HG02798 (cell line): Measurements from ENCODE around the gene HOXD10.

ENCODE experiments used
- ATAC-seq: cut with Tn5 transposase; IDR thresholded peaks from one replicate; pipeline ENCODE4 v1.9.1; 2021; ENCODE audit warnings: mild to moderate bottlenecking; ENCODE audit not compliant: unreplicated experiment, poor library complexity

Gene HOXD10

DNA sequence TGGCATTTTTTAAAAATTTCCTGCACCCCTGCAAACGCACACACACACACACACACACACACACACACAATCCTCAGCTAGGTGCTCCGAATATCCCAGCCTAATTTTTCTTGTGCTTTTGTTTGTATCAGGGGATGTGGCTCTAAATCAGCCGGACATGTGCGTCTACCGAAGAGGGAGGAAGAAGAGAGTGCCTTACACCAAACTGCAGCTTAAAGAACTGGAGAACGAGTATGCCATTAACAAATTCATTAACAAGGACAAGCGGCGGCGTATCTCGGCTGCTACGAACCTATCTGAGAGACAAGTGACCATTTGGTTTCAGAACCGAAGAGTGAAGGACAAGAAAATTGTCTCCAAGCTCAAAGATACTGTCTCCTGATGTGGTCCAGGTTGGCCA, 22.2 kb upstream of the HOXD10 start:
- ATAC-seq: no peak

GRCh38 chr2:176095421-176095820, 21.2 kb upstream of the HOXD10 start:
- no peak for ATAC-seq

- ATAC-seq: no peak
Observed at GRCh38 chr2:176096243-176096985, 20.2 kb upstream of the HOXD10 start.

GRCh38 chr2:176096986-176097819, 19.4 kb upstream of the HOXD10 start:
- ATAC-seq: peak; percentile 94

DNA sequence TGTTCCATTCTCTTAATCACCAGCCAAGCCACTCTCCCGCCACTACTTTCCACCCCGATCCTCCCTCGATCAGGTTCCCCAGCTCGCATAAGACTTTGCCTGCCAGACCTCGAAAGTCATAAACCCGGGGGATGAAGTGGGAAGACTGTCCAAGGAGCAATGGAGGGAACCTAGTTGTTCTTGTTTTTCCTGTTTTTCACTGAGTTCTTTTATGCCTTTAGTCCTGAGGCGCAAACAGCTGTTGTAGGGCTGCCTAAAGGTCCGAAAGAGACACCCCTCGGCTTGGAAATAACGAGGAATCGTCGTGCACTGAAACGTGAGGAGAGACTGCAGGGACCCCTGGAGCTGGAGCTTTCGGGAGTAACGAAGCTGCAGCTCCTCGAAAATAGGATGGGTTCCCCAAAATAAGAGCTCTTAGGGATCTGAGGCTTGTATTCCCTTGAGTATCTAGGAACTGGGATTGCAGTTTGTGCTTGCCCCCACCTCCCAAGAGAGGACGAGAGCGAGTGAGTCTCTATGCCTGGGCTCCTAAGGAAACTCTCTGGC, 18.7 kb upstream of the HOXD10 start:
- ATAC-seq: peak; percentile 3

- ATAC-seq: no peak
Observed at GRCh38 chr2:176098366-176099158, 18.0 kb upstream of the HOXD10 start.

DNA sequence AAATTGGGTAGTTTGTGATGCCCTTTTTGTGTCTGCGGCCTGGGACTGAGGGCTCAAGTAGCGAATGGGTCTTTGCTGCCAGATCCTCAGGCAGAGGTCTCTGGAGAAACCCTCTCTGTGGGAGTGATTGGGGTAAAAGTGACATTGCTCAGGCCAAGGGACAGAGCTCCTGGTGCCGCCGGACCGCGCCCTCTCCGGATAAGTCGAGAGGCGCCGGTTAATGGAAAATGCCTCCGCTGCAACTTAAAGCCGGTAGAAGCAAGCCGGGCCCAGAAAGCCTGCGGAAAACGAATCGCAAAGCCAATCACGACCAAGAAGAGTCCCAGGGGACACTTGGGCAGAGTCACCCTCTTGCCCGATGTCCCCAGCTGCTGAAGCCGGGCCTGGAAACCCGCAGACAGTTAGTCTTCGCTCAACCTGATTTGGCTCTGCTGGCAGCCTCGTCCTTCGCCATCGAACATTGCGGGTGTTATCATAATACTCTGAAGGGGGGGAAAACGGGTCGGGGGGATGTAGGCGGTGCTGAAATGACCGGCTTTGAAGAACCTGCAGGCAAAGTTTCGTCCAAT, 17.3 kb upstream of the HOXD10 start:
- ATAC-seq: no peak

DNA sequence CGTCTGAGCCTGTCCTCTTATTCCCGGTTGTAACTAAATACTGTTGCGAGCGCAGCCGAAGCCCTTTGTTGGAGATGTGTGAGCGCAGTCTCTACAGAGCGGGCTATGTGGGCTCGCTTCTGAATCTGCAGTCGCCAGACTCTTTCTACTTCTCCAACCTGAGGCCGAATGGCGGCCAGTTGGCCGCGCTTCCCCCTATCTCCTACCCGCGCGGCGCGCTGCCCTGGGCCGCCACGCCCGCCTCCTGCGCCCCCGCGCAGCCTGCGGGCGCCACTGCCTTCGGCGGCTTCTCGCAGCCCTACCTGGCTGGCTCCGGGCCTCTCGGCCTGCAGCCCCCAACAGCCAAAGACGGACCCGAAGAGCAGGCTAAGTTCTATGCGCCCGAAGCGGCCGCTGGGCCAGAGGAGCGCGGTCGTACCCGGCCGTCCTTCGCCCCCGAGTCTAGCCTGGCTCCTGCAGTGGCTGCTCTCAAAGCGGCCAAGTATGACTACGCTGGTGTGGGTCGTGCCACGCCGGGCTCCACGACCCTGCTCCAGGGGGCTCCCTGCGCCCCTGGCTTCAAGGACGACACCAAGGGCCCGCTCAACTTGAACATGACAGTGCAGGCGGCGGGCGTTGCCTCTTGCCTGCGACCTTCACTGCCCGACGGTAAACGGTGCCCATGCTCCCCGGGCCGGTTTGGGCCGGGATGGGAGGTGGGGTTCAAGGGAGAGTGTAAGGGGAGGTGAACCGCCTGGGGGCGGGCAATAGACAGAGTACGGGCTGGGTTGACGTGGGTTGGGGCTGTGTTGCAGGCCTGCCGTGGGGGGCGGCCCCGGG, 16.6 kb upstream of the HOXD10 start, which contains the start of gene HOXD12:
HOXD12 (plus strand) TSS at position 68 of the 819 bp plus-strand sequence; CDS start at position 75, 7 bp downstream.
- ATAC-seq: no peak

DNA sequence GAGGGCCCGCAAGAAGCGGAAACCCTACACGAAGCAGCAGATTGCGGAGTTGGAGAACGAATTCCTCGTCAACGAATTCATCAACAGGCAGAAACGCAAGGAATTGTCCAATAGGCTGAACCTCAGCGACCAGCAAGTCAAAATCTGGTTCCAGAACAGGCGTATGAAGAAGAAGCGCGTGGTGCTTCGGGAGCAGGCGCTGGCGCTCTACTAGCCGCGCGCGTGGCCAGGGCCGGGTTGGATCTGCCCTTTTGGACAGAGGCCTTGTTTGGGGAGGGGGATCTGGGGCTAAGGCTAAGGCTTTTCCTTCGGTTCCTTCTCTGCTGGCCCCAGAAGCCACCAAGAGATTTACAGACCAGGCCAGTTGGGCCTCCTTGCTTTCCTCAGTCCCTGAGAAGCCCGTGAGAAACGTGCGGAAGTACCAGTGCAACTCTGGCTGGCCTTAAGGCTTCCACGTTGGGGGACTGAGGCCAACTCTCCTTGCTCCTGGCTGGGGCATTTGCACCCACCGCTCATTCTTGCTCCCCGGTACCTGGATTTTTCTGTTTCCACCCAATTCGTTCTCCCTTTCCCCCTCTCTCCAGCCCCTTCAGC, 15.9 kb upstream of the HOXD10 start:
- ATAC-seq: no peak

DNA sequence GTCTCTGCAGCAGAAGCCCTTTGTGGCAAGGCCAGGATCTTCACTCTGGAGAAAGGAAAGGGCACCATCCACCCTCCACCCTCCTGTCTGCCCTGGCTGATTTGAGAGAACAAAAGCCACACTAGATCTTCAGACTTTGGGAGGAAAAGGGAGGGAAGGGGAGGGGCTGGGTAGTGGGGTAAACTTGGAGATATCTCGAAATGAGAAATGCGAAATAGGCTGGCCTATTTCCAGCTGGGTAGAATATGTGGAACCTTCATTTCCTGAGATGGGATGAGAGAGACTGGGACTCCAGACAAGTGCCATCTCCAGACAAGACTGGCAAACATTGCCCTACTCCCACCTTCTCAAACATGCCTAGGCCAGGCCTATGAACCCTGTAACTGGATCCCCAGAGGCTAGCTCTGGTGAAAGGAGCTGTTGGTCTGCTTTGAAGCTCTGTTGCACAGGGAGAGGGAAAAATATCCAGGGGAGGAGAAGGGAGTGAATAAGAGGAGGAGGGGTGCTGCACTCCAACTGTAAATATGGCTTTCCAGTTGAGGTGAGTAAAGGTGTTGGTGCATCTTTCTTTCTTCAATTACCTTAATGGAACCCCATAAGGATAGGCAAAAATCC, 15.3 kb upstream of the HOXD10 start:
- no peak for ATAC-seq

DNA sequence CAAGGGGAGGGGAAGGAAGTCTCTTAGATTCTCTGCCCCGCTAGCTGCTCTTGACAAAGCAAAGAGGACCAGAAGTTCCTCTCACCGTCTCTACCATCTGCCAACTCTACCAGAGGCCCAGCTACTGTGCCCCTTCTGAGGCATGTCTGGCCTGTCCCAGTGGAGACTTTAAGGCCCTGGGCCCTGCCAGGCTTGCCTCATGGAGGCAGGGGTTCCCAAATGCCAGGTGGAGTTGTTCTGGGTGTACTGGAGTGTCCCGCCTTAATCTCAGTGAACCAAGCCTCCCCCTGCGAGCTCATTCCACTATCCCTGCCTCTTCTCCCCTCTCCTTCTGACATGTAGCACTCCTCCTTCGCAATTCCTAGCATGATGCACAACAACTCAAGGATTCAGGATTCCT, 14.7 kb upstream of the HOXD10 start:
- ATAC-seq: no peak

- ATAC-seq: no peak
Observed at GRCh38 chr2:176102309-176102866, 14.2 kb upstream of the HOXD10 start.

DNA sequence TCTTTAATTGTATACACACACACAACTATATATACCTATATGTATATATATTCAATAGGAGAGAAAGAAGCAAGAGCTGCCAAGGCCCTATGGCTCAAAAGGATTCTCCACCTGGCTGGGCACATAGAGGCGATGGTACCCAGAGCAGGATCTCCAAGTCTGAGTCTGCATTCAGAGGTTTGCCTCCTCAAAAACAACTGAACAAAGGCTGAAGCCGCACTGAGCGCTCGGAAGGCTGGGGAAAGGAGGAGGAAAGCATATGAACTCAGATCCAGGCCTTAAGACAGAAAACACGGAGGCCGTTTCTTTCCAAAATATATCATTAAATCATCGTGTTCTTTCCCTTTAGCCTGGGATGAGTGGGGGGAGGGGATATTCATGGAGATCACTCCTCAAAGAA, 13.4 kb upstream of the HOXD10 start:
- ATAC-seq: no peak

DNA sequence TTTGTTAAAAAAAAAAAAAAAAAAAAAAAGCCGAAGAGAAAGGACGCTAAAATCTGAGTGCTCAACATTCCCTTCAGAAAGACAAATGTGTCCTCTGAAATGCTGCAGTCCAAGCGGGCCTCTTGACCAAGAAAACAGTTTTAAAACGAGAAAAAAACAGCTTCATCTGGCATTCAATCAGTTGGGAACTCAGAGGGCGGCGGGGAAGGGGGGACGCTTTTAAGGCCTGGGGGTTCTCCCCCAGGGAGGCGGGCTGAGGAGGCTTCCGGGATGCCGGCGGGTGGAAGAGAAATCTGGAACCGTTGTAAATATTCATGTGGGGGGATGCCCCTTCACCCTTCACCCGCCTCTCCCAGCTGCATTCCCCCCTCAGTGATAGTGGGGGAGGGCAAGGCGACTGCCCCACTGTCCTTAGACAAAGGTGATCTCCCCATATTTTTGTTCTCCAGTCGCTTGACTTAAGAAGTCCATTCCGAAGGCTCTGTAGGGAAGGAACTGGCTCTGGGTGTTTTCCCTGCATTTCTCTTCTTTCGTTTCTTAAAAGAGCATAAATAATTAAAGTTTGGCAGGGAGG, 12.7 kb upstream of the HOXD10 start:
- no peak for ATAC-seq

DNA sequence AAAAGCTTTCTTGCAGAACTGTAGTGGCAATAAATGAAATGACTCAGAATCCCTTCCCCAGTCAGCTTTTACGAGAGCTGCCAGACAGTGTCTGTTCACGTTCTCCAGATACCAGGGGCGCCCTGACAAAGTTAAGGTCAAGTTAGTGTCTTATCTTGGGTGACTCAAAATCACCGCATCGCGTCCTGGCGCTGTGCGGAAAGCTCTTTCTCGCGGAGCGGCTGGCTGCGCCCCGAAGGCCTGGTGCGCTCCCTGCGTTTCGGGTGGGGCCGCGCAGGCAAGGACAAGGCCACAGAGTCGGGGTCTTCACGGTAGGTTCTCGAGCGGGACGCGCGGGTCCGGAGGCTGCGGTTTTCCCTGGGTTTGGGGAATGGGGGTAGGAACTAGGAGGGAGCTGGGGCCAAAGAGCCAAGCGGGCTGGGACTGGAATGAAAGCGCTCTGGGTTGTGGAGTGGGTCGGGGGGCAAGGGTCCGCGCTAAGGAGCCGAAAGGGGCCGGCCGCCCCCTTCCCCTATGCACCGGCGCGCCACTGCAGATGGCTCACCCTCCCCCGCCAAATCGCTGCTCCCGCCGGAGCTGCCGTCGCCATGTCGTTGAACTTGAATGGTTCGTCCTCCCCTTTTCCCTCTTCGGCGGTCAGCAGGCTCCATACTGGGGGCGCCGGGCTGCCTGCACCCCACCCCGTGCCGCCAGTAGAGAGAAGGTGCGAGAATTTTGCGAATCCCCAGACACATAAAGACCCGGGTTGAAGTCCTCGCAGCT, 12.1 kb upstream of the HOXD10 start:
- no peak for ATAC-seq

DNA sequence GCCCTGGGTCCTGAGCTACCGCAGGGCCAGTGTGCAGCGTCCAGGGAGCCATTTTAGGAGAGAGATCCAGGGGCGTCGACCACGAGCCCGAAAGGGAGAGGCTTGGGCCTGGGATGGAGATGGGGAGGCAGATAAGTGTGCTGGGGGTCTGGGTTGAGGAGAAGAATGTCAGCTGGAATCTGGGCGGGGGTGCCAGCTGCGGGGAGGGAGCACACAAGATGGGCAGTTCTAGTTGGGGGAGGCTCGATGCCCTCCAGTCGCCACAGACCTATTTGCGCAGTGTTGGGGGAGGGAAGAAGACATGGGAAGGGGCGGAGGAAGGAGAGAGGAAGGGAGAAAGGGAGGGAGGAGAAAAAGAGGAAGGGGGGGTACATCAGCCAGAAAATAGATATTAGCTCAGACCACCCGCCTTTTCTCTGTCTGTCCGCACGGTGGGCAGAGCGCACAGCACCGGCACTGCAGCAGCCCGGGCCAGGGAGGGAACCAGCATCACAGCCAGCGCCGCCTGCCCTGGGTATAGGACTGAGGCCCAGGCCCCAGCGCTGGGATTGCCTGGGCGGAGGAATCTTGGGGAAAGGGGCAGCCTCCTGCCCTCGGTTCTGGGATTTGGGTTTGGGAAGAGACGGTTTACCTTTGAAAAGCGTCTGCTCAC, 11.4 kb upstream of the HOXD10 start:
- no peak for ATAC-seq
